ENCODE data around the gene SLC3A2. TPM values are rescaled to one million over a fixed set of nuclear protein-coding genes. Genes with fewer than 3 reads are reported as not detected.

SLC3A2 gene
- 100 to 1,000 TPM; 138 to 739 TPM for total RNA-seq

DNA sequence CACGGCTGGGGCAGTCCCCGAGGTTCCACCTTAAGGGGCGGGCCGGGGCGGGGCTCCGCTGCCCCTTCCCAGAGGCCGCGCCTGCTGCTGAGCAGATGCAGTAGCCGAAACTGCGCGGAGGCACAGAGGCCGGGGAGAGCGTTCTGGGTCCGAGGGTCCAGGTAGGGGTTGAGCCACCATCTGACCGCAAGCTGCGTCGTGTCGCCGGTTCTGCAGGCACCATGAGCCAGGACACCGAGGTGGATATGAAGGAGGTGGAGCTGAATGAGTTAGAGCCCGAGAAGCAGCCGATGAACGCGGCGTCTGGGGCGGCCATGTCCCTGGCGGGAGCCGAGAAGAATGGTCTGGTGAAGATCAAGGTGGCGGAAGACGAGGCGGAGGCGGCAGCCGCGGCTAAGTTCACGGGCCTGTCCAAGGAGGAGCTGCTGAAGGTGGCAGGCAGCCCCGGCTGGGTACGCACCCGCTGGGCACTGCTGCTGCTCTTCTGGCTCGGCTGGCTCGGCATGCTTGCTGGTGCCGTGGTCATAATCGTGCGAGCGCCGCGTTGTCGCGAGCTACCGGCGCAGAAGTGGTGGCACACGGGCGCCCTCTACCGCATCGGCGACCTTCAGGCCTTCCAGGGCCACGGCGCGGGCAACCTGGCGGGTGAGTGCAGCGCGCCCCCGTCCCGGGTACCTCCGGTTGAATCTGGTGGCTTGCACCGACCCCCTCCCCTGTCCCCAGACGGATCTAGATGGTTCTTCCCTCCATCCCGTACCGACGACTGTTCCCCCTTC, at the start of gene SLC3A2:
SLC3A2 (plus strand) TSS at position 94 of the 776 bp plus-strand sequence; CDS start at position 222, 128 bp downstream.
- peak; percentile 60 for ATAC-seq (ENCODE audit: insufficient number of reproducible peaks, low FRiP score, low read depth)
- H3K4me1 ChIP-seq (ENCODE audit: control insufficient read depth in 1 of 2, low read depth in 2 of 2) = peaks cover 31 to 58% of the 10 kb centered on the region in 2 donors

DNA sequence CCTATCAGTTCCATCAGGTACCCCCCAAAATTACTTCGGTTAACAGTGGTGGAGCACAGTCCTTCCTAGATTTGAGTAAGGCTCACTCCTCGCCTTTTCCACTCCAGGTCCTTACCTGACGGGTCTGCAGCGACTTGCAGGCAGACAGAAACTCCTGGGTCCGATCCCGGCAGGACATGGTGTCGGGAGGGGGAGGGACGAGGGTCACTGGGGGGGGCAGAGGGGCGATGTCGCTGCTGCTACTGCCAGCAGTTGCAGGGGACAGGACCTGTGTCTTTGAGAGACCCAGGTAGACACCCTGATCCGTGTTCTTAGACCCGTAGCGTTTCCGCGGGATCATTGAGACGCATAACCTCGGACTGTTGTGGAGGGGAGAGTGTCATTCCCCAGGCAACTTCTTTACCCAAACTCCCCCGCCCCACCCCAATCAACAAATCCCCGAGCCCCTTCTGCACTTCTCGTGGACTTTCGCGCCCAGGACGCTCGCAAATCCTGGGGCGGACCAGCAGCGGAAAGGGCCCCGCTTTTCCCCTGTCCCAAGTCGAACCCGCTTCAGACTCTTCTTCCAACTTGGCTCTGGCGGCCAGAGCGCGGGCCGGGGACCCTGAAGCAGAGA, 49.7 kb upstream of the SLC3A2 start:
- no peak for ATAC-seq (ENCODE audit: insufficient number of reproducible peaks, low FRiP score, low read depth)
- peaks cover 21 to 38% of the 10 kb centered on the region in 2 donors for H3K4me1 ChIP-seq (ENCODE audit: control insufficient read depth in 1 of 2, low read depth in 2 of 2)

More for the DNA sequence above, at the start of gene SLC3A2:
- Histone ChIP-seq H3K4me3 (peak within 1 kb of the TSS; percentile 79), H3K36me3 (peaks cover 34% of the 10 kb centered on the region), H3K27ac (peak within 1 kb of the TSS; percentile 93 to 98), H3K9me3 (no peaks in the 10 kb centered on the region), H3K27me3 (replicated peaks; ENCODE audit: insufficient read depth) (no peaks in the 10 kb centered on the region)
- DNase-seq (ENCODE audit: low spot score) = peak; percentile 46
- TF ChIP-seq CTCF (IDR thresholded peaks at IDR 0.05) = peak; percentile 71

DNA sequence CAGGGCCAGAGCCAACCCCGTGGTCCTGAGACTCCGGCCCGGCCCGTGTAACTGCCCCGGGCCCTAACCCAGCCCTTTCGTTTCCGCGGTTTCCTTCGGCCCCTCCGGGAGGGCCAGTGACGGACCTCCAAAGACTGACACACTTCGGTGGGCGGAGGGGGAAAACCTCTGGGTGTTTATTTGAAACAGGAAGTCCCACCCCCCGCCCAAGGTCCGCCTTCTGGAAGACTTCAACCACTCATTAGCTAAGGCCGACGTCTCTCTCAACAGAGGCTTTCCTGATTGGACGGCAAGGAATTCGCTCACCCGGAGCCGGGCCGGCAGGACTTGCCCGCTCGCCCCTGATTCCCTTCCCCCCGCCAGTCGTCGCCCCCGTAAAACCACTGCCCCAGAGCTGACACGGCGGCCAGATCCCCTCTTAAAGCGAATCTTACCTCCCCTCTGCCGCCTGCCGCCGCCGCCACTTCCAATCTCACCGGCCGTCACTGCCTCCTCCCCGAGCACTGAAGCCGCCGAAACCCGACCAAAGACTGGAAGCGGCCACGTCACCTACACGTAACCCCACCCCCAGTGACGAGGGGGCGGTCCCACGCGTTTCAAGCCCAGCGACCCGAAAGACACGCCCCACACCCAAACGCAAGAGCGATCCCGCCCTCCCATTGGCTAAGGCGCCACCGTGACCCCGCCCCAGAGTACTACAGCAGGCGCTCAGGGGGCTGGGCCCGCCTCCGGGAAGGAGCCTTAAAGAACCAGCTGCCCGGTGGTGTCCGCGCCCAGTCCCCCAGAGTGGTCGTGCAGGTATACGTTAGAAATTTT, 49.0 kb upstream of the SLC3A2 start, which contains the start of gene STX5:
STX5 (minus strand) TSS at position 532 of the 816 bp plus-strand sequence. CDS start 808 bp downstream, outside the sequence.
- H3K9me3 ChIP-seq = no peaks in the 10 kb centered on the region
- no peaks in the 10 kb centered on the region for H3K27me3 ChIP-seq (replicated peaks; ENCODE audit: insufficient read depth)
- peak within 1 kb of the TSS; percentile 96 to 99 for H3K27ac ChIP-seq
- peaks cover 21 to 38% of the 10 kb centered on the region in 2 donors for H3K4me1 ChIP-seq (ENCODE audit: control insufficient read depth in 1 of 2, low read depth in 2 of 2)
- ATAC-seq (ENCODE audit: insufficient number of reproducible peaks, low FRiP score, low read depth) (peak; percentile 98), DNase-seq (ENCODE audit: low spot score) (peak; percentile 99)
- TF ChIP-seq CTCF (IDR thresholded peaks at IDR 0.05) = no peak
- H3K36me3 ChIP-seq = peaks cover 27% of the 10 kb centered on the region
- peak within 1 kb of the TSS; percentile 82 for H3K4me3 ChIP-seq

More for the DNA sequence above, 49.7 kb upstream of the SLC3A2 start:
- Histone ChIP-seq H3K36me3 (peaks cover 30% of the 10 kb centered on the region), H3K9me3 (no peaks in the 10 kb centered on the region), H3K27me3 (replicated peaks; ENCODE audit: insufficient read depth) (no peaks in the 10 kb centered on the region), H3K27ac (peak overlapping the region; percentile 96 to 99), H3K4me3 (peak overlapping the region; percentile 82)
- TF ChIP-seq CTCF (IDR thresholded peaks at IDR 0.05) = no peak
- DNase-seq (ENCODE audit: low spot score) = no peak

DNA sequence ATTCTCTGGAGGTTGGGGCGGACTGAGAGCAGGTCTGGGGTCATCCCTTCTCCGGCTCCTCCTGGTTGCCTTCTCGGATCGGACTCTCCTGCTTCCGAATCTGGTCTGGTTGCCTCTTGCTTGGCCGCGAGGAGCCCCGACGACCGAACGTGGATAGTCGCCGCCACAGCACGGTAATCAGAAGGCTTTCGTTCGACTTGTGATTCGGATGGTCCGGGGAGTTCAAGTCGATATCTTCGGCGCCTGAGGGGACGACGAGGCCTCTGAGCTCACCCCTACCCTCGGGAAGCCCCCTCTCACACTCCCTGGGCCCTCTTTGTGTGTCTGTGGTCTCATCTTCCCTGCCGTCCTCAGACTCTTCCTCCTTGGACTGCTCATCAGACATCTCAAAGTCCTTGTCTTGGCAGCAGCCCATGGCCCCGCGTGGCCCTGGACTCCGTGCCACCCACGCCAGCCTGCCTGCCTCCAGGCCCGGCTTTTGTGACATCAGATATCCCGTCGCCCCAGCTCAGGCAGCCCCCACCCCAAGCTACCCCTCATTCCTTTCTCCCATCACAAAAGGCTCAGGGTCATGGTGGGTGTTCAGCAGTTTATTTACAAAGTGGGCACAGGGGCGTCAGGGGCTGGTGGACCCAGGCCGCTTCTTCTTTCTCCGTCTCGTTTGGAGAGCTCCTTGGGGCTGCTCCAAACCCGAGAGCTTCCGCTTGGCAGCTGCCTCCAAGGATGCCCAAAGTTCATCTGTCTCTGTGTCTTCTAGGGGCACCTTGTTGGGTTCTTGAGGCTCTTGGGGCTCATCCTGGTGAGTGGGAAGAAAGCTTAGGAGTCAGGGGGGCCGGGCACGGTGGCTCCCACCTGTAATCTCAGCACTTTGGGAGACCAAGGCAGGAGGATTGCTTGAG, 48.1 kb upstream of the SLC3A2 start, which contains the start of gene TEX54:
TEX54 (minus strand) TSS at position 506 of the 899 bp plus-strand sequence.
- ATAC-seq (ENCODE audit: insufficient number of reproducible peaks, low FRiP score, low read depth) (peak; percentile 20), DNase-seq (ENCODE audit: low spot score) (no peak)
- no peak for TF ChIP-seq CTCF (IDR thresholded peaks at IDR 0.05)
- peak within 1 kb of the TSS; percentile 96 to 99 for H3K27ac ChIP-seq
- peak within 1 kb of the TSS; percentile 82 for H3K4me3 ChIP-seq
- H3K9me3 ChIP-seq = no peaks in the 10 kb centered on the region
- no peaks in the 10 kb centered on the region for H3K27me3 ChIP-seq (replicated peaks; ENCODE audit: insufficient read depth)
- peaks cover 19% of the 10 kb centered on the region for H3K36me3 ChIP-seq
- H3K4me1 ChIP-seq (ENCODE audit: control insufficient read depth in 1 of 2, low read depth in 2 of 2) = peaks cover 21 to 40% of the 10 kb centered on the region in 2 donors

Measured in thoracic aorta (tissue), 2 donors.